ENCODE results near the gene STAB2. TPM values are rescaled to one million over a fixed set of nuclear protein-coding genes. Genes with fewer than 3 reads are reported as not detected.

The STAB2 gene
- total and polyA plus RNA-seq, 9 donors = 0.05 to 9.3 (median 0.86) TPM

DNA sequence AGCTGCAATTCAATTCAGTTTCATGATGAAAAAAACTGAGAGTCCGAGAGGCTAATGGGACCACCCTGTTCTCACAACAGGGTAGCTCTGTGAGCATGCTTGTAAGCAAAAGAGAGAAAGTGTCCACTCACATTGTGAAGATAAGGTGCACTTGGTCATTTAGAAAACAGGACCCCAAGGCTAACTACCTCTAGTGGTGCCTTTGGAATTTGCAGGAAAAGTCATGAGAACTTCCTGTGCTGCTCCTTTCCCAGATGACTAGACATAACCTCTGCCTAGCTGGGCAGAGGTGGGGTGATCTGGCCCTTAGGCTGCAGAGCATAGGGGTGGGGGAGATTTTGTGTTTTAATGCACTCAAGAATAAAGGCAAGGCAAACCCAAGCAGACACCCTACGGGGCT, 118.9 kb downstream of the STAB2 start:
- no peaks in the 10 kb centered on the region for H3K27me3 ChIP-seq
- intact Hi-C loops (cut with DNase I) = no loop called here
- TF ChIP-seq EP300 (IDR thresholded peaks at IDR 0.05) (no peak), POLR2A (IDR thresholded peaks at IDR 0.05) (no peak)
- TF ChIP-seq, protein P1, sequence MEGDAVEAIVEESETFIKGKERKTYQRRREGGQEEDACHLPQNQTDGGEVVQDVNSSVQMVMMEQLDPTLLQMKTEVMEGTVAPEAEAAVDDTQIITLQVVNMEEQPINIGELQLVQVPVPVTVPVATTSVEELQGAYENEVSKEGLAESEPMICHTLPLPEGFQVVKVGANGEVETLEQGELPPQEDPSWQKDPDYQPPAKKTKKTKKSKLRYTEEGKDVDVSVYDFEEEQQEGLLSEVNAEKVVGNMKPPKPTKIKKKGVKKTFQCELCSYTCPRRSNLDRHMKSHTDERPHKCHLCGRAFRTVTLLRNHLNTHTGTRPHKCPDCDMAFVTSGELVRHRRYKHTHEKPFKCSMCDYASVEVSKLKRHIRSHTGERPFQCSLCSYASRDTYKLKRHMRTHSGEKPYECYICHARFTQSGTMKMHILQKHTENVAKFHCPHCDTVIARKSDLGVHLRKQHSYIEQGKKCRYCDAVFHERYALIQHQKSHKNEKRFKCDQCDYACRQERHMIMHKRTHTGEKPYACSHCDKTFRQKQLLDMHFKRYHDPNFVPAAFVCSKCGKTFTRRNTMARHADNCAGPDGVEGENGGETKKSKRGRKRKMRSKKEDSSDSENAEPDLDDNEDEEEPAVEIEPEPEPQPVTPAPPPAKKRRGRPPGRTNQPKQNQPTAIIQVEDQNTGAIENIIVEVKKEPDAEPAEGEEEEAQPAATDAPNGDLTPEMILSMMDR (IDR thresholded peaks at IDR 0.05) = no peak
- no peak for DNase-seq
- H3K27ac ChIP-seq = no peak overlapping the region
- H3K36me3 ChIP-seq = no peaks in the 10 kb centered on the region
- 88 to 95% (median 92%) methylated on average over 2 of the region's 2 CpGs for whole genome bisulfite sequencing, 3 donors
- H3K4me1 ChIP-seq (ENCODE audit: insufficient read depth) = no peaks in the 10 kb centered on the region
- no peaks in the 10 kb centered on the region for H3K9me3 ChIP-seq
- no peak overlapping the region for H3K4me3 ChIP-seq

GRCh38 chr12:103707446-103707845, 120.4 kb downstream of the STAB2 start:
- DNase-seq = no peak
- intact Hi-C loops (cut with DNase I) = no loop called here
- H3K4me3 ChIP-seq = no peak overlapping the region
- H3K4me1 ChIP-seq (ENCODE audit: insufficient read depth) = no peaks in the 10 kb centered on the region
- H3K9me3 ChIP-seq = no peaks in the 10 kb centered on the region
- TF ChIP-seq EP300 (IDR thresholded peaks at IDR 0.05) (no peak), POLR2A (IDR thresholded peaks at IDR 0.05) (no peak)
- no peaks in the 10 kb centered on the region for H3K27me3 ChIP-seq
- no peaks in the 10 kb centered on the region for H3K36me3 ChIP-seq
- H3K27ac ChIP-seq = no peak overlapping the region

GRCh38 chr12:103710544-103710943, 123.5 kb downstream of the STAB2 start:
- H3K9me3 ChIP-seq = no peaks in the 10 kb centered on the region
- TF ChIP-seq EP300 (IDR thresholded peaks at IDR 0.05) (no peak), POLR2A (IDR thresholded peaks at IDR 0.05) (no peak)
- TF ChIP-seq, protein P1 (IDR thresholded peaks at IDR 0.05) = no peak
- no peak for DNase-seq
- H3K27me3 ChIP-seq = no peaks in the 10 kb centered on the region
- 81 to 97% (median 93%) methylated on average over 1 of the region's 1 CpG for WGBS, 3 donors
- no peaks in the 10 kb centered on the region for H3K4me1 ChIP-seq (ENCODE audit: insufficient read depth)
- H3K4me3 ChIP-seq = no peak overlapping the region
- H3K36me3 ChIP-seq = no peaks in the 10 kb centered on the region
- intact Hi-C loops (cut with DNase I) = no loop called here
- no peak overlapping the region for H3K27ac ChIP-seq

DNA sequence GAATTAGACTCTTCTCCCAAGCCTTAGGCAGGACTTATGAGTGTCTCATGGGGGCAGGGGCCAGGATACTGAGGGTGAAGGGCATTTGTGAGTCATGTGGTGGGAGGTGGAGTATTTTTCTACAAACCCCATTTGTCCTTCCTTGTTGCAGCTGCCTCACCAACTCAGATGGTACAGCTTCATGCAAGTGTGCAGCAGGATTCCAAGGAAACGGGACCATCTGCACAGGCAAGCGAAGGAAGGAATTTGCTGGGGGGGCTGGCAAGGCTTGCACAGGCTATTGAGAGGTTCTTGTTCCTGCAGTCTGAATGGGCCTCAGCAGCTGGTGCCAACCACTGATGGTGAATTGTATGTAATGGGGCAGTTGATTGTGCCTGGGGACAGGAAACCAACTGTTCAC, 125.1 kb downstream of the STAB2 start:
- Histone ChIP-seq H3K36me3 (no peaks in the 10 kb centered on the region), H3K4me1 (ENCODE audit: insufficient read depth) (no peaks in the 10 kb centered on the region), H3K4me3 (no peak overlapping the region), H3K9me3 (no peaks in the 10 kb centered on the region), H3K27me3 (no peaks in the 10 kb centered on the region), H3K27ac (no peak overlapping the region)
- WGBS, 3 donors = 69 to 92% (median 82%) methylated on average over 2 of the region's 2 CpGs
- intact Hi-C loops (cut with DNase I) = no loop called here
- TF ChIP-seq EP300 (IDR thresholded peaks at IDR 0.05) (no peak), POLR2A (IDR thresholded peaks at IDR 0.05) (no peak)
- TF ChIP-seq, protein P1 (IDR thresholded peaks at IDR 0.05) = no peak
- no peak for DNase-seq

DNA sequence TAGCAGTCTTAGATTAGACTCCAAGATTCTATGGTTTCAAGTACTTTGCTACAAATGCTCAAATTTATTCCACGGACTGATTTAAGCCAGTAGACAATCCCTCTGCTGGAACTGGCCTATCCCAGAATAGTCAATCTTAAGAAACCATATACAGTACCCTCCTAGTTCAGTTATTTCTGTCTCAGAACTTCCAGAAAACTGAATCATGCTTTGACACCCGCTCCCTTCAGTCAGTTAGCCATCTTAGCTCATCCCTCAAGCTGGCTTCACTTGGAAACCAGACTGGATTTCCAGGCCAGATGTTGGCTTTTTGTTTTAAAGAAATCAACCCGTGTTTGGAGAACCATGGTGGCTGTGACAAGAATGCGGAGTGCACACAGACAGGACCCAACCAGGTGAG, 128.4 kb downstream of the STAB2 start:
- DNase-seq = no peak
- no peaks in the 10 kb centered on the region for H3K36me3 ChIP-seq
- TF ChIP-seq, protein P1 (IDR thresholded peaks at IDR 0.05) = no peak
- no peak for TF ChIP-seq EP300 (IDR thresholded peaks at IDR 0.05)
- TF ChIP-seq POLR2A (IDR thresholded peaks at IDR 0.05) = no peak
- intact Hi-C loops (cut with DNase I) = no loop called here
- no peaks in the 10 kb centered on the region for H3K27me3 ChIP-seq
- no peaks in the 10 kb centered on the region for H3K4me1 ChIP-seq (ENCODE audit: insufficient read depth)
- WGBS, 3 donors = 73 to 90% (median 88%) methylated on average over 4 of the region's 4 CpGs
- H3K4me3 ChIP-seq = no peak overlapping the region
- no peaks in the 10 kb centered on the region for H3K9me3 ChIP-seq
- H3K27ac ChIP-seq = no peak overlapping the region

Measured in ovary (tissue), 9 donors.